GM04504 (cell line): ENCODE measurements around the gene SV2B.
A peak's percentile ranks its signal among the peaks of the same experiment; 100 is the strongest.

Experiments used
- DNase-seq: peaks from one replicate; pipeline ENCODE4 v3.0.0-alpha.2; 2012; ENCODE audit warnings: low read depth

The SV2B gene

GRCh38 chr15:91192690-91193377, 92.8 kb downstream of the SV2B start:
- no peak for DNase-seq

DNA sequence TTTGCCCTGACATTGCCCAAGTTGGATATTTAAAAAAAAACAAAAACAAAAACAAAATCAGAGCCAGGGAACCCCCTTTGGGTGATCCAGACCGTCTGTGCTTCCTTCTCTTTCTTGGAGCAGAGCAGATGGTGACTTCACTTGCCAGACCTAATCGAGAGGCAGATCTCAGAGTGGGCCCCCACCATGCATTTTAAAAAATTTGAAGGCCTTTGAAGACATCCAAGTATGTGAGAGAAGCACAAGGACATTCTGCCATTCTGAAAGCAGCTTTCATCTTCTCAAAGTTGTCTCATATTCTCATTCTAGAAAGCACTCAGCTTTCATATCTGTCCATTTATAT, 93.3 kb downstream of the SV2B start:
- DNase-seq, result no peak

GRCh38 chr15:91196127-91196526, 96.1 kb downstream of the SV2B start:
- DNase-seq, result no peak

- DNase-seq, result no peak
Measured at GRCh38 chr15:91196768-91197167, 96.7 kb downstream of the SV2B start.

GRCh38 chr15:91199511-91199910, 99.5 kb downstream of the SV2B start:
- no peak for DNase-seq

- DNase-seq, result no peak
Measured at GRCh38 chr15:91200101-91200754, 100.2 kb downstream of the SV2B start.

DNA sequence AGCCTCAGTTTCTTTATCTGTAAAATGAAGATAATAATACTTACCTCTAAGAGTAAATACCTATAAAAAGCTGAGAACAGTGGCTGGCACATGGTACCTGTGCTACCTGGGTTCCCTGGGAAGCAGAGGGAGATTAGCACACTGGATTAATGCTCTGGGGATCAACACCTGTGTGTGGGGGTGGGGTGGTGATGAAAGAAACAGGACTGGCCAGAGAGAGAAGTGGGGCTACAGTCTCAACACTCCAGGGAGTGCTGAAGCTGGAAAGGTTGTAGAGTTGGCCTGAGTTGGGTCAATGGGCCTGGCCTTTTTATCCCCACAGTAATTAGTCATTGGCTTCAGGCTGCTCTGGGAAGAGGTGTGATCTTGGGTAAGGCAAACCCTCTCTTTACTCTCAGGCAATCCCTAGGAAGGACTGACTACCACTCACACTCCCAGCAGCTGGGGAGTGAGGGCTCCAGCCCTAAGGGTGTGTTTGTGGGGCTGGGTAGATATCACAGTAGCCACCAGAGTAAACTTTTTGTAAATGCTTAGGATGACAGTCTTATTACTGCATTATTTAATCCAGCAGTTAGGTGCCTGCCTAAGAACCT, 102.5 kb downstream of the SV2B start:
- DNase-seq, result no peak

- DNase-seq, result no peak
Measured at GRCh38 chr15:91203619-91204203, 103.7 kb downstream of the SV2B start.

- no peak for DNase-seq
Measured at GRCh38 chr15:91208371-91208770, 108.3 kb downstream of the SV2B start.

DNA sequence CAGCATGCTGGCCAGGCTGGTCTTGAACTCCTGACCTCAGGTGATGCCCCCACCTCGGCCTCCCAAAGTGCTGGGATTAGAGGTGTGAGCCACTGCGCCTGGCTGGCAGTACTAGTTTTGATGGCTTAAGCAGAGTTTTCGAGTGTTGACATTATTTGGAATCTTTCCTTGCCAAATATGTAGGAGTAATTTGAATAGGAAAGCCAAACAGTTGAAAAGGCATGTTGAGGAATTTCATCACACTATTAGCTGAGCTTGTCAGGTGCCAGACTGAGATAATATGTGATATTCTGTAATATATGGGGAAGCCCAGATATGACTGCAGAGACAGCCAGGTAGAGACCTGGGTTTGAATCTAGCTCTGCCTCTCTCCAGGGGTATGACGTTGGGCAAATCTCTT, 109.3 kb downstream of the SV2B start:
- no peak for DNase-seq

- no peak for DNase-seq
Measured at GRCh38 chr15:91209726-91210125, 109.7 kb downstream of the SV2B start.

- no peak for DNase-seq
Measured at GRCh38 chr15:91214675-91215590, 114.9 kb downstream of the SV2B start.

DNA sequence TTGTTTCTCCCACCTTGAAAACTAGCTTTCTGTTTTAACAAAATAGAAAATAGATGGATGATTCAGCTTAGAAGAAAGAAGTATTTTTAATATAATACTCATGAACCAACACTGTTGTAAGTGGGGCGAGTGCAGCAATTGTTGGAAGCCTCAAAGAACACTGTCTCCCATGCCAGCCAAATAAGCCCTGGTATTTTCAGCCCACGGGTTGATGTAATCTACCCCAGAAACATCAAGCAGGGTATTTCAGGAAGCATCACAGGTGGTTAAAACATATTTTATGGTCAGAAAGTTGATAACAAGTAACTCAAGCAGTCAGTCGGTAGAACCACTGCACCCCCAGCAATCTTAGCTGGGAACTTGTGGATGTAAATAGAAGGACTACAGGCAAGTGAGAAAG, 115.9 kb downstream of the SV2B start:
- DNase-seq, result no peak

GRCh38 chr15:91219206-91219605, 119.1 kb downstream of the SV2B start:
- no peak for DNase-seq

DNA sequence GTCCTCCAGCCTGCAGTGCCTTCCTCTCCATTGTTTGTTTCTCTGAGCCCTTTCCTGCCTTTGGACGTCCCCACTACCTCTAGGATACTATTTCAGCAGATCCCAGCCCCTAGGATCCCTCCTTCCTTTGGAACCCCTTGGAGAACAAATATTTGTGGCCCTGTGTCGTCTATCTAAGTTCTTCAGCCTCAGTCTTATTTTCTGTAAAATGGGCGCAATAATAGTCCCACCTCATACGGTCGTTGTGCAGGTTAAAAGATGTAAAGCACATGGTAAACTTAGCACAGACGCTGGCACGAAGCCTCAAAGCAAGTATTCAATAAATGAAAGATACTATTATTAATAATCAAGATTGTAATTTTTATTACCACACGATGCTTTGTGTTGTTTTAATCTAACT, 122.0 kb downstream of the SV2B start:
- DNase-seq, result no peak

DNA sequence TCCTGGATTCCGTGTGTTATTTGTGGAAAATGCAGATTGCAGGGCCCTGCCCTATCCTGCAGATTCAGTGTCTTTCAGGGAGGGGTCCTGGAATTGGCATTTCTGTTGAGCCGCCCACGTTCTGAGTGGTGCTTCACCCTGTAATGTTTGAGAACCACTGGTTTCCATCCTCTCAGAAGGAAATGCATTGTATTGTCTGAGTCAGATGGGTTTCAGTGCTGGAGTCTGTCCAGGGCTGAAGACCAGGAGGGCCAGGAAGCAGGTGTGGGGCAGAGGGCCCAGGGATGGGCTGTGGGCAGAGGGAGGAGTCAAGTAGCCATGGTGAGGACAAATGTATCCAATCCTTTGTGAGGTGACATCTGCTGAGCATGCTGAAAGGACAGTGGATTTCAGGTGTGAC, 123.8 kb downstream of the SV2B start:
- no peak for DNase-seq

DNA sequence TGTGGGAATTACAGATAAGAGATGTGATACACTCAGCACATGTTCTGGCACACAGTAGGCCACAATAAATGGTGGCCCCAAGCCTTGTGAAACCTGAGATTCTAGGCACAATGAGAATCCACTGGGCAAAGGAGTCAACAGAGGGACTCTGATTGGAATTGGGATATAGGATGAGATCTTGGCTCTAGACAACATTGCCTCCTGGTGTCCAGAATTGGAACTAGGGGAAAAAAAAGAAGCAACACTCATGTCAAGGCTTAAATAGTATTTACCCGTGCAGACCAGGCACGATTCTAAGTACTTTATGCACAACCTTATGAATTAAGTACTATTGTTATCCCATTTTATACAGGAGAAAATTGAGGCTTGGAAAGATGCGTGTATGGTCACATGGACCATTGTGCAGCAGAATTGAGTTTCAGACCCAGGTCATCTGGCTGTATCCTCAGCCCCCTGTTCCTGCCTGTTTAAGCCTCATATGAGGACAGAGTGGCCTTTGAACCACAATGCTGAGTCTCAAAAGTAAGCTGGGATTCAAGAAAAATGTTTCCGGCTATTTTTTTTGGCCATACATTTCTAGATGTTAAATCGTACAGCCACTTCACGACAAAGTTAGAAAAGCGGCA, 124.8 kb downstream of the SV2B start:
- peak; percentile 8 for DNase-seq

GRCh38 chr15:91225741-91226140, 125.7 kb downstream of the SV2B start:
- DNase-seq, result no peak

- no peak for DNase-seq
Measured at GRCh38 chr15:91227117-91227516, 127.1 kb downstream of the SV2B start.

- no peak for DNase-seq
Measured at GRCh38 chr15:91227766-91228165, 127.7 kb downstream of the SV2B start.

GRCh38 chr15:91228383-91228782, 128.3 kb downstream of the SV2B start:
- no peak for DNase-seq

DNA sequence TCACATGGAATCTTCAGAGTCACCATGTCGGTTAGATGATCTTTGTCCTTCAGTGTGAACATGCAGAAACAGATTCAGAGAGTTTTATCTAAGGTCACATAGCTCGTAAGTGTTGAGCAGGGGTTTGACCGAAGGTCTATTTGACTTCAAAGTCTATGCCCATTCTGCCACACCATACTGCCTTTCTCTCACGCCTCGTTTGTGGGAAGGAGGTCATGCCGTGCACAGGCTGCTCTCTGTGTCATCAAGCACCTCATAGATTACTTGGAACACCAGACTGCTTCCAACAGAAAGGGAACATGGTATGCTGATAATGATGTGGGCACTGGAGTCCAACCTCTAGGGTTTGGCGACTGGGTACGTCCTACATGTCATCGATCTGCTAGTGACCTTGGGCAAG, 128.8 kb downstream of the SV2B start:
- DNase-seq, result no peak
